Measurements from ENCODE around the gene HTR3D.
"Not testable (repeated sequence)": the region's sequence is repeated elsewhere in the genome, so short reads cannot be mapped to it uniquely, and the experiment has no call there.

The HTR3D gene

GRCh38 chr3:184005941-184006507, 25.5 kb upstream of the HTR3D start:
- no peak for TF ChIP-seq CTCF (conservative IDR thresholded peaks at IDR 0.05; ENCODE audit: low read length)
- peak; percentile 12 for DNase-seq (ENCODE audit: low read depth)
- H3K4me3 ChIP-seq (ENCODE audit: low read length), result no peak overlapping the region

DNA sequence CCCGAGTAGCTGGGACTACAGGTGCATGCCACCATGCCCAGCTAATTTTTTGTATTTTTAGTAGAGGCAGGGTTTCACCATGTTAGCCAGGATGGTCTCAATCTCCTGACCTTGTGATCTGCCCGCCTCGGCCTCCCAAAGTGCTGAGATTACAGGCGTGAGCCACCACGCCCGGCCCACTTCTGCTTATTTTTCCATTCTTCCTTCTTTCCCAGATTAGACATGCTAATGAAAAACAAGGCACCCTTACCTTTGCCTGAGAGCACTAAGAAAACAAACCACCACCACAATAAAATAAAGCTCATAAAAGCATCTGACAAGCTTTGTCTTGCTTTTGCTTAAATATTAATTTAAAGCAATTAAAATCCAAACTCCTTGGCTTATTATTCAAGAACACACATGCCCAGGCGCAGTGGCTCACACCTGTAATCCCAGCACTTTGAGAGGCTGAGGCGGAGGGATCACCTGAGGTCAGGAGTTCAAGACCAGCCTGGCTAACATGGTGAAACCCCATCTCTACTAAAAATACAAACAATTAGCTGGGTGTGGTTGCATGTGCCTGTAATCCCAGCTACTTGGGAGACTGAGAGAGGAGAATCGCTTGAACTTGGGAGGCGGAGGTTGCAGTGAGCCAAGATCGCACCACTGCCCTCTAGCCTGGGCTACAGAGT, 24.3 kb upstream of the HTR3D start:
- DNase-seq (ENCODE audit: low read depth); H3K4me3 ChIP-seq (ENCODE audit: low read length): not testable (repeated sequence)

DNA sequence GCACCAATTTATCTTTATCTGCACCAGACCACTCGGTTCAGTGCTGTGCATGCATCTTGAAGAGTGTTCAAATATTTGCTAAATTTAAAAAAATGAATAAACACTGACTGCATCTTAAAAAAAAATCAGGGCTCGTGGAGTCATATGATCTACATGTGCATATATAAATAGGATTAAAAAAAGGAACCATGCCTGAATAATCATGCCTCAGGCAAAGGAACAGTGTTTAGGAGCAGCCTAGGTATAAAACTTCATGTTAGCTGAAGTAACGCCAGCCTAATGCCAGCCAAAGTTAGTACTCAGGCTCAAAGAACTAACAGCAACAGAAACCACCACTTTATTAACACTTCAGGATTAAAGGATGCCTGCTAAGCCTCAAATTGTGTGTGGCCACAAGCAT, 23.4 kb upstream of the HTR3D start:
- DNase-seq (ENCODE audit: low read depth), result no peak
- TF ChIP-seq CTCF (conservative IDR thresholded peaks at IDR 0.05; ENCODE audit: low read length), result no peak
- no peak overlapping the region for H3K4me3 ChIP-seq (ENCODE audit: low read length)

DNA sequence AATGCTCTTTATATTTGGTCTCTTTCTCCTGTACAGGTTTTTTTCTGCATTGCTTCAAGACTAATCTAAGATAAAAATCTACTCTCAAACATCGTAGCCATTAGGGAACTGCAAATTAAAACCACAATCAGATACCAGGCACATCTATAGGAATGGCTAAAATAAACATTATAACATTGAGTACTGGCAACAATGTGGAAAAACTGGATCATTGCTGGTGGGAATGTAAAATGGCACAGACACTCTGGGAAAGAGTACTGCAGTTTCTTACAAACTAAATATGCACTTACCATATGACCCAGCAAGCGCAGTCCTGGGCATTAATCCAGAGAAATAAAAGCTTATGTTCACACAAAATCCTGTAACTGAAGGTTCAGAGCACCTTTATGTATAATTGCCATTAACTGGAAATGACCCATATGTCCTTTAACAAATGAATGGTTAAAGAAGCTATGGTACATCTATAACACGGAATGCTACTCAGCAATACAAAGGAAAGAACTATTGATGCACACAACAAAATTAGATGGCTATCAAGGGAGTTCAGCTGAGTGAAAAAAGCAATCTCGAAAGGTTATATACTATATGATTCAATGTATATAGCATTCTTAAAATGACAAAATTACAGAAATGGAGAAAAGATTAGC, 20.2 kb upstream of the HTR3D start:
- no peak overlapping the region for H3K4me3 ChIP-seq (ENCODE audit: low read length)
- no peak for DNase-seq (ENCODE audit: low read depth)
- no peak for TF ChIP-seq CTCF (conservative IDR thresholded peaks at IDR 0.05; ENCODE audit: low read length)

DNA sequence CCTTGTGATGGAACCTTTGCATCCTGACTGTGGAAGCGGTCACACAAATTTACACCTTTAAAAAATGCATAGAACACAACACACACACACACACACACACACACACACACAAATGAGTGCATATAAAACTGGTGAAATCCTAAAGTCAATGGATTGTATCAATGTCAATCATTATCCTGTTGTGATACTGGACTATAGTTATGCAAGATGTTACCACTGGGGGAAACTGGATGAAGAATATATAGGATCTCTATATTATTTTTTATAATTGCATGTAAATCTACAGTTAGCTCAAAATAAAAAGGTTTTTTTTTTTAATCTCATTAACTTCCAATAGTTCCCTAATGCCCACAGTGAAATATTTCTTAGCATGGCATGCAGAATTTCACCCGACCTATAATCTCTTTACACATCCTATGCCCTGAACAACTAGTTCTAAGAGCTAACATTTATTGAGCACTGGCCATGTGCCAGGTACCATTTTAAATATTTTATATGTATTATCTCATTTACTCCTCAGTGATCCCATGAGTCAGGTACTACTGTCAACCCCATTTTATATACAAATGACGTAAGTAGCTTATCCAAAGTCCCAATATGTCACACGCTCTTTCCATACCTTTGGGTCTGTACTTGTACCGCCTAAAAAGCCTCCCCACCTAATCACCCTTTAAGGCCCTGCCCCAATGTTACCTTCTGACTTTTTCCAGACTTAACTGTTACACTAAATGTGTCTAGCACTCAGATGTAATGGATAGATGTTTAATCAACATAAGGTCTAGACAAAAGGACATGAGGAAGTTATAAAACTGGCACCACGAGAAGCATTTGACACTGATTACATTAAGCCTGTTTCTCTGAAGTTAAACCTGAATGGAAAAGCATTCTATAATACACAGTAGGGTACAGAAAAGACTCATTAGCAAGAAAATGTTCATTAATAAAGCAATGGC, 19.3 kb upstream of the HTR3D start:
- H3K4me3 ChIP-seq (ENCODE audit: low read length), result no peak overlapping the region
- no peak for TF ChIP-seq CTCF (conservative IDR thresholded peaks at IDR 0.05; ENCODE audit: low read length)

DNA sequence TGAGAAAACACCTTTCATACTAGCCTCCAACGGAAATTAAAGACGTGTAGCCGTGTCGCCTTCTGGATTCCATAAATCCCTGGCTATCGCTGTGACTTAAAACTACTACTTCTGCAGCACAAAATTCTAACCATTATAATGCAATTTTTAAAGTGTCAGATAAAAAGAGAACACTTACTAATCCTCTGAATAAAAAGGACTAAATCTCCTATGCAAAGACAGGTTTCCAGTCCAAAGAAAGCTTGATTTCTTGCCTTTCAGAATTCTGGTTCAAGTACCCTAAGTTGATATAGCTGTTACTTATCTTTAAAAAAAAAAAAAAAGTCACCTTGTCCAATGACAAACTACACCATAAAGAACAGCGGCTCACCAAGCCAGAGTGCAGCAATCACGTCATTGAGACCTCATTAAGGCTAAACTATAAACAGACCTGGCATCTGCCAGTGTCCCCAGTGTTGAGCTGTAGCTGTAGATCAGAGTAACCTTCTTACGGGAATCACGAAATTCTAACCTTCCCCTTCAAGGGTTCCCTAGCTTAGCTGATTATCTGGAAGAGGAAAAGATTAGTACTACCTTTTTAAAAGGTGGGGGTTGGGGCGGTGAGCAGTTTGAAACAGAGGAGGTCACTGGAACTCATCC, 16.0 kb upstream of the HTR3D start:
- DNase-seq (ENCODE audit: low read depth), result no peak
- TF ChIP-seq CTCF (conservative IDR thresholded peaks at IDR 0.05; ENCODE audit: low read length), result no peak
- H3K4me3 ChIP-seq (ENCODE audit: low read length), result no peak overlapping the region

More for the DNA sequence above, 19.3 kb upstream of the HTR3D start:
- no peak for DNase-seq (ENCODE audit: low read depth)

DNA sequence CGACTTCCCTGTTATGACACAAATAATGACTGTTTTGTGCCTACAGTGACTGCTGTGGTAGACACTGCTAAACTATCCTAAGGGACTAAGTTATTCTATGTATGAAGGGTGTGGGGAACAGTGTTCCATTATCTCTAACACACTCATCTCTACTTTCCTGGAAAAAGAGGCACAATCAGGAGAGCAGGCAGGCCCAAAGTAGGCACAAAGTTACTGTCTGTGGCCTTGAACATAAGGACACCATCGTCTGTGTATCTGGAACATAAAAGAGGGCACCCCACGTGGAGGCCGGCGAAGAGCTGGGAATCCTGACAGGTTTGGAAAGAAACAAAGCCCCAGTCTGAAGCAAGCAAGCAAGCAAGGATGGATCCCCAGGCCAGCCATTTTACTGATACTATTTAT, 15.4 kb upstream of the HTR3D start:
- no peak overlapping the region for H3K4me3 ChIP-seq (ENCODE audit: low read length)
- DNase-seq (ENCODE audit: low read depth), result no peak
- TF ChIP-seq CTCF (conservative IDR thresholded peaks at IDR 0.05; ENCODE audit: low read length), result no peak
